Left forelimb (tissue), 1 donor: ENCODE measurements around the gene CEP135.
A peak's percentile ranks its signal among the peaks of the same experiment; 100 is the strongest.
"Not testable (repeated sequence)": the region's sequence is repeated elsewhere in the genome, so short reads cannot be mapped to it uniquely, and the experiment has no call there.

Source experiments
- DNase-seq: peaks from one replicate; pipeline ENCODE4 v3.0.0-alpha.2; 2018; ENCODE audit warnings: low spot score

Gene CEP135

GRCh38 chr4:55948726-55949481, at the start of gene CEP135:
Gene CEP135, plus strand, starts transcription at chr4:55948945. Its CDS starts 3,186 bp downstream, at chr4:55952131.
- DNase-seq, result peak; percentile 96

- no peak for DNase-seq
Measured at GRCh38 chr4:55902677-55903076, 46.1 kb upstream of the CEP135 start.

- no peak for DNase-seq
Measured at GRCh38 chr4:55903577-55903976, 45.2 kb upstream of the CEP135 start.

- DNase-seq, result no peak
Measured at GRCh38 chr4:55904576-55904975, 44.2 kb upstream of the CEP135 start.

- DNase-seq, result no peak
Measured at GRCh38 chr4:55906323-55906722, 42.4 kb upstream of the CEP135 start.

GRCh38 chr4:55906989-55907388, 41.8 kb upstream of the CEP135 start:
- no peak for DNase-seq

GRCh38 chr4:55907469-55907868, 41.3 kb upstream of the CEP135 start:
- no peak for DNase-seq

- no peak for DNase-seq
Measured at GRCh38 chr4:55910140-55910539, 38.6 kb upstream of the CEP135 start.

GRCh38 chr4:55912249-55912648, 36.5 kb upstream of the CEP135 start:
- DNase-seq, result no peak

- DNase-seq, result no peak
Measured at GRCh38 chr4:55920571-55920970, 28.2 kb upstream of the CEP135 start.

- DNase-seq, result no peak
Measured at GRCh38 chr4:55921093-55921492, 27.7 kb upstream of the CEP135 start.

- DNase-seq, result no peak
Measured at GRCh38 chr4:55925241-55925640, 23.5 kb upstream of the CEP135 start.

GRCh38 chr4:55926610-55927009, 22.1 kb upstream of the CEP135 start:
- no peak for DNase-seq

- DNase-seq, result no peak
Measured at GRCh38 chr4:55927803-55928437, 20.8 kb upstream of the CEP135 start.

GRCh38 chr4:55928846-55929245, 19.9 kb upstream of the CEP135 start:
- DNase-seq, result no peak

- DNase-seq, result no peak
Measured at GRCh38 chr4:55931043-55931442, 17.7 kb upstream of the CEP135 start.

- no peak for DNase-seq
Measured at GRCh38 chr4:55931833-55932232, 16.9 kb upstream of the CEP135 start.

- DNase-seq, result no peak
Measured at GRCh38 chr4:55932511-55932910, 16.2 kb upstream of the CEP135 start.

GRCh38 chr4:55933611-55934010, 15.1 kb upstream of the CEP135 start:
- no peak for DNase-seq

- DNase-seq, result not testable (repeated sequence)
Measured at GRCh38 chr4:55935907-55936306, 12.8 kb upstream of the CEP135 start.

GRCh38 chr4:55938481-55938880, 10.3 kb upstream of the CEP135 start:
- DNase-seq, result no peak

- no peak for DNase-seq
Measured at GRCh38 chr4:55939421-55939820, 9.3 kb upstream of the CEP135 start.

GRCh38 chr4:55941881-55942396, 6.8 kb upstream of the CEP135 start:
- DNase-seq, result no peak
